Measurements from ENCODE around the gene ELOVL2. TPM values are rescaled to one million over a fixed set of nuclear protein-coding genes. Genes with fewer than 3 reads are reported as not detected.
"Not testable (repeated sequence)": the region's sequence is repeated elsewhere in the genome, so short reads cannot be mapped to it uniquely, and the experiment has no call there.

Gene ELOVL2, protein sequence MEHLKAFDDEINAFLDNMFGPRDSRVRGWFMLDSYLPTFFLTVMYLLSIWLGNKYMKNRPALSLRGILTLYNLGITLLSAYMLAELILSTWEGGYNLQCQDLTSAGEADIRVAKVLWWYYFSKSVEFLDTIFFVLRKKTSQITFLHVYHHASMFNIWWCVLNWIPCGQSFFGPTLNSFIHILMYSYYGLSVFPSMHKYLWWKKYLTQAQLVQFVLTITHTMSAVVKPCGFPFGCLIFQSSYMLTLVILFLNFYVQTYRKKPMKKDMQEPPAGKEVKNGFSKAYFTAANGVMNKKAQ
- total RNA-seq = not detected

DNA sequence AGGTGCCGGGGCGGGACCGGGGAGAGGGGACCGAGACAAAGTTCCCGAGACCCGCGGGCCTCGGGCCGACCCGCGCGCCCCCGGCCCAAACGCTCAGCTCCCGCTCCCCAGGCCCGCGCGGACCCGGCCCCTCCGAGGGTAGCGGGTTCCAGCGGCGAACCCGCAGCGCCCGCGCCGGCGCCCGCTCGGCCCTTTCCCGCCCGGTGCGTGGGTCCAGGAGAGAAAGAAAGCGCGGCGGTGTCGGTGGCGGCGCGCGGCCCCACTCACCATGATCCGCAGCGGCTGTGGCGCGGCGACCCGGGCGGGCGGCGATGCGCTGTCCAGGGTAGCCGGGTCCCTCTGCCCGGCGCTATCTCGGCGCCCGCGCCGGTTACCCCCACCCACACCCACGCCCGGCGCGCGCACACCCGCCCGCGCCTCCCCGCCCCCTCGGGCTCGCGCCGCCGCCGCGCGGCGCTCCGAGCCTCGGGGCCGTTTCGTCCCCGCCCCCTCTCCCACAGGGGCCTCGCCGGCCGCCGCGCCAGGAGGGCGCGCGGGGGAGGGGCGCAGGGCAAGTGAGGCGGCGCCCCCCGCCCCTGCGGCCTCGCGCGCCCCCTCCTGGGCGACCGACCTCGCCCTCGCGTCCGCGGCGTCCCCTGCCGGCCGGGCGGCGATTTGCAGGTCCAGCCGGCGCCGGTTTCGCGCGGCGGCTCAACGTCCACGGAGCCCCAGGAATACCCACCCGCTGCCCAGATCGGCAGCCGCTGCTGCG, at the start of gene ELOVL2:
ELOVL2 (minus strand) TSS at position 345 of the 751 bp plus-strand sequence; CDS start at position 270, 75 bp downstream.
- peak in 2 of 3 donors; percentile 64 to 66 for DNase-seq (ENCODE audit: low read depth in 2 of 3, low spot score in 2 of 3)

DNA sequence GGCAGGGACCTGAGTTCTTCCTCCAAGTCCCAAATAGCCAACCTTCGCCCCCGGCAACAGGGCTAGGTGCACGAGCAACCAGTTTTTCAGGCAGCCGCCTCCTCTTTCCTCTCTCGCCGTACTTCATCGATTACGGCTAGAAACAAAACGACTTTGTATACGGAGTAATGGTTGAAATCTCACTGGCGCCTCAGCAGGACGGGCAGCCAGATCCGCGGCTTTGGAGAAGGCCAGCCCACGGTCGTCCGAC, 49.2 kb upstream of the ELOVL2 start:
- no peak for DNase-seq (ENCODE audit: low read depth in 2 of 3, low spot score in 2 of 3)

DNA sequence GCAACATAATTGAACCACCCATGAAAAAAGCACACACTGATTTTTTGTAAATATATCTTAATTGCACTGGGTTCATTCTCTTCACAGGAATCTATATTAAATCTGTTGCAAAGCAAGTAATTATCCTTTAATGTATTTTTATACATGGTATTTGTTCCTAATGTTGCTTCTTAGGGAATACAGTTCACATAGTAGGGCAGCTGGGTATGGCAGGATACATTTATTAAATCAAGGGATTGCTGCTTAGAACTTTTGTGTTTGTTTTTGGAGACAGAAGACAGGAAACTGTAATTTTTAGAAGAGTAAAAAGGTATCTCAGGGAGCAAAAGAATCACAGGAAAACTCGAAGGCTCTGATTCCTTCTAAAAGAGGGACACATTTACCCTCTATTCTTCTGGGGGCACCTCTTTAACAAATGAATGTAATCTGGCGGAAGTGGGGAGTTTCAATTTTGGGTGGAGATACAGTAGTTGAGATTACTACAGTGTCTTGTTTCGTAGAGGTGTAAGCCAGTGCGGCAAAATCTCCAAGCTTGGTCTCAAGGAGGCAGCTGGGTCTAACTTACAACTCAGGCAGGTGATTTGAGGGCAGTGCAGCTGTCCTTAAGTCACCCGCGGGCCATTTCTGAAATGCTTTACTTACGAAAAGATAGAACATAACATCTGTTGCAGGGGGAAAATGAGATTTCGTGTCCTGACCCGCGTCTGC, 48.7 kb upstream of the ELOVL2 start:
- DNase-seq (ENCODE audit: low read depth in 2 of 3, low spot score in 2 of 3) = no peak

DNA sequence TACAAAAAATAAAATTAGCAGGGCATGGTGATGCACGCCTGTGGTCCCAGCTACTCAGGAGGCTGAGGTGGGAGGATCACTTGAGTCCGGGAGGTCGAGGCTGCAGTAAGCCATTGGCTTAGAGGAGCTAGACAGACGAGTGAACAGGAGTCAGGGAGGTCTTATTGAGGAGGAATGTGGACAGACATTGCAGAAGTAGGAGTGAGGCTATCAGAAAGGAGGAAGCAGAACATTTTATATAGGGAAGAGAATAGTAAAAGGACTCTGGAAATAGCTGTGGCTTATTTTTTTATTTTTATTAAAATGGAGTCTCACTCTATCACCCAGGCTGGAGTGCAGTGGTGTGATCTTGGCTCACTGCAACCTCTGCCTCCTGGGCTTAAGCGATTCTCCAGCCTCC, 47.0 kb upstream of the ELOVL2 start:
- not testable (repeated sequence) for DNase-seq (ENCODE audit: low read depth in 2 of 3, low spot score in 2 of 3)

DNA sequence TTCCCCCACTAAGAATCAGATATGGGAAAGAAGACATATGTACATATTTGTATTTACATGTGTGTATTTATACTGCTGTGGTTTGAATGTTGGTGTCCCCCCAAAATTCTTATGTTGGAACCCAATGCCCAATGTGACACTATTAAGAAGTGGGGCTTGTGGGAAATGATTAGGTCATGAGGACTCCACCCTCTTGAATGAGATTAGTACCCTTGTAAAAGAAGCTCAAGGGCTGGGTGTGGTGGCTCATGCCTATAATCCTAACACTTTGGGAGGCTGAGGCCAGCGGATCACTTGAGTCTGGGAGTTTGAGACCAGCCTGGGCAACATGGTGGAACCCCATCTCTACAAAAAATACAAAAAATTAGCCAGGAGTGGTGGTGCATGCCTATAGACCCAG, 45.6 kb upstream of the ELOVL2 start:
- DNase-seq (ENCODE audit: low read depth in 2 of 3, low spot score in 2 of 3) = no peak

DNA sequence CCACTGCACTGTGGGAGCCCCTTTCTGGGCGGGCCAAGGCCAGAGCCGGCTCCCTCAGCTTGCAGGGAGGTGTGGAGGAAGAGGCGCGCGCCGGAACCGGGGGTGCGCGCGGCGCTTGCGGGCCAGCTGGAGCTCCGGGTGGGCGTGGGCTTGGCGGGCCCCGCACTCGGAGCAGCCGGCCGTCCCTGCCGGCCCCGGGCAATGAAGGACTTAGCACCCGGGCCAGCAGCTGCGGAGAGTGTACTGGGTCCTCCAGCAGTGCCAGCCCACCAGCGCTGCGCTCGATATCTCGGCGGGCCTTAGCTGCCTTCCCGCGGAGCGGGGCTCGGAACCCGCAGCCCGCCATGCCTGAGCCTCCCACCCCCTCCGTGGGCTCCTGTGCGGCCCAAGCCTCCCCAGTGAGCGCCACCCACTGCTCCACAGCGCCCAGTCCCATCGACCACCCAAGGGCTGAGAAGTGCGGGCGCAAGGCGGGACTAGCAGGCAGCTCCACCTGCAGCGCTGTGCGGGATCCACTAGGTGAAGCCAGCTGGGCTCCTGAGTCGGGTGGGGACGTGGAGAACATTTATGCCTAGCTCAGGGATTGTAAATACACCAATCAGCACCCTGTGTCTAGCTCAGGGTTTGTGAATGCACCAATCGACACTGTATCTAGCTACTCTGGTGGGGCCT, 43.2 kb upstream of the ELOVL2 start:
- DNase-seq (ENCODE audit: low read depth in 2 of 3, low spot score in 2 of 3) = not testable (repeated sequence)

DNA sequence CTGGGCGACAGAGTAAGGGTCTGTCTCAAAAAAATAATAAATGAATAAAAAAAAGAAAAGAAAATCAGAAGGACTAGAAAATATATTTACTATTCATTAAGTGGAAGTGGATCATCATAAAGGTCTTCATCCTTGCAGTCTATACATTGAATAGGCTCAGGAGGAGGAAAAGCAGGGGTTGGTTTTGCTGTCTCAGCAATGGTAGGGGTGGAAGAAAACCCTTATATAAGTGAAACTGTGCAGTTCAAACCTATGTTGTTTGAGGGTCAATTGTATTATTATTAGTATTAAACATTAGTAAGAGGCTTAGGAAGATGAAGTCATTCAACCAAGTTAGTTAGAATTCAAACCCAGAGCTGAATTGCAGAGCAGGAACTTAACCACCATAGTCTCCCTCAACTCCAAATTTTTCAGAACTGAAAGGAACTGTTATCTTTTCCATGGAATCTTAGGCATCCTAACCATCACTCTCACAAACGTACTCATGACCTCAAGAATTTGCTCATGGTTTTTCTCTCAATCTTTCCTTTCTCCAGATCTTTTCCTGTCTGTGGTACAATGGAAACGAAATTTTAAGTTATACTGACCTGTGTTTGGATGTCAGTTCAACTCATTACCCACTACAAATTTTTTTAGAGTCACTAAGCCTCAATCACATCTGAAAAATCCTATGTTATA, 41.8 kb upstream of the ELOVL2 start:
- DNase-seq (ENCODE audit: low read depth in 2 of 3, low spot score in 2 of 3) = no peak

DNA sequence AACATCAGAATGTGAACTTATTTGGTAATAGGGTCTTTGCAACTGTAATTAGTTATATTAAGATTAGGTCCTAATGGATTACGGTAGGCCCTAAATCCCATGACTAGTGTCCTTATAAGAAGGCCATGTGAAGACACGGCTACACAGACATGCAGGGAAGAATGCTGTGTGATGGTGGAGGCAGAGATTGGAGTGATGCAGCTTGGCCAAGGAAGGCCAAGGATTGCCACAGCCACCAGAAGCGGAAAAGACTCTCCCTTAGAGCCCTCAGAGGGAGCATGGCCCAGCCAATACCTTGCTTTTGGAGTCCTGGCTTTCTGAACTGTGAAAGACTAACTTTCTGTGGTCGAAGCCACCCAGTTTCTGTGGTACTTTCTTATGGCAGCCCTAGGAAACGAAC, 39.9 kb upstream of the ELOVL2 start:
- DNase-seq (ENCODE audit: low read depth in 2 of 3, low spot score in 2 of 3) = no peak

DNA sequence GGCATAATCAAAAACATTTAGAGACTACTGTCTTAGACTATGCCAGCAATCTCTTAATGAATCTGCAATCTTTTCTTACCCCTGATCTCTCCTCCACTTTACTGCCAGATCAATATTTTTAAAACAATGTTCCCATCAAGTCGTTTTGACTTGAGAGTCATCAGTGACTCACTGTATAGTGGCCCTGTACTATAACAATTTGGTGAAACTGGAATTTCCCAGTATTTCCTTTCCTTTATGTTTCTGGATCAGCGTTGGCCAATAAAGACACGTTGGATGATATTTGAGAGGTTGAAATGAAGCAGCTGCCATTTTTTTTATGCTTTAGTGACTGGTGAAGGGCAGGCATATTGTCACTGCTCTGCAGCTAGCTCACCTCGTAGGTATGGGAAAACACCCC, 39.4 kb upstream of the ELOVL2 start:
- no peak for DNase-seq (ENCODE audit: low read depth in 2 of 3, low spot score in 2 of 3)

DNA sequence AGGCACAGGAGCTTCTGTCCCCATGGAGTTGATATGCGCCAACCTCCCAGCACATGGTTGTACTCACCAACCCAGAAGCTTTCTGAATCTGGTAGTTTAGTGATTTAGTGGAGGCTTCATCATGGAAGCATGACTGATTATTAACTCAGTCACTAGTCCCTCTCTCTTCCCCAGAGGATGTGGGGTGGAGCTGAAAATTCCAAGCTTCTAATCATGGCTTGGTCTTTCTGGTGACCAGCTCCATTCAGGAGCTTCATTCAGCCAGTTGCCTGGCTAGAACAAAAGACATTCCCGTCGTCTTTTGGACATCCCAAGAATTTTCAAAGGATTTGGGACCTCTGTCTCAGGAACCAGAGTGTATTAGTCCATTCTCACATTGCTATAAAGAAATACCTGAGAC, 36.2 kb upstream of the ELOVL2 start:
- no peak for DNase-seq (ENCODE audit: low read depth in 2 of 3, low spot score in 2 of 3)

DNA sequence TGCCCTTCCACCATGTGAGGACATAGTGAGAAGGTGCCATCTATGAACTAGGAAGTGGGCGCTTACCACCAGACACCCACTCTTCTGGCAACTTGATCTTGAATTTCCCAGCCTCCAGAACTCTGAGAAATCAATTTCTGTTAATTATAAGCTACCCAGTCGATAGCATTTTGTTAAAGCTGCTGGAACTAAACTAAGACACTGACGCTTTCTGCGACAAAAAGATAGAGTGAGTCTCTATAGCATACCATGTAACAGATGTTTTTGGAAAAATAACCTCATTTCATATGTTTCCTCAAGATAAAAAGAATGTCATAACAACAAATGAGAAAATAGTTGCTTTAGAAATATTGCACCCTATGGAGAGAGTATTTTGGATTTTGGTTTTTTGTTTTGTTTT, 34.2 kb upstream of the ELOVL2 start:
- DNase-seq (ENCODE audit: low read depth in 2 of 3, low spot score in 2 of 3) = peak in 1 of 3 donors; percentile 24

DNA sequence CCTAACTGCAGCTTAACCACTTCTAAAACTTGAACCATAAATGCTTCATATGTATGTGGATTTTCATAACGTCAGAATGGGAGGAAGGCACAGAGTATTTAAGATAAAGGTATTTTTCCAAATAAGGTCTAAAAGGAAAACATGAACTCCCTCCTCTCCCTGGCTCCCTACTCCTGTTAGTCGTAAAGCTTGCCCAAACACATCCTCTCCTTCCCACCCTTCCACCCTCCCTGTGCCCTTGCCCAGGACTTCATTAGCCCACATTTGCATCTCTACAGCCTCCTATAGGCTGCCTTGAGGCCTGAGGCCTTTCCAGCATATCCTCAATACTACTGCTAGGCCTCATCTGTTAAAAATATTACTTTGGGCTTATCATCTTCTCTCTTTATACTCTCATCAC, 32.4 kb upstream of the ELOVL2 start:
- DNase-seq (ENCODE audit: low read depth in 2 of 3, low spot score in 2 of 3) = no peak

DNA sequence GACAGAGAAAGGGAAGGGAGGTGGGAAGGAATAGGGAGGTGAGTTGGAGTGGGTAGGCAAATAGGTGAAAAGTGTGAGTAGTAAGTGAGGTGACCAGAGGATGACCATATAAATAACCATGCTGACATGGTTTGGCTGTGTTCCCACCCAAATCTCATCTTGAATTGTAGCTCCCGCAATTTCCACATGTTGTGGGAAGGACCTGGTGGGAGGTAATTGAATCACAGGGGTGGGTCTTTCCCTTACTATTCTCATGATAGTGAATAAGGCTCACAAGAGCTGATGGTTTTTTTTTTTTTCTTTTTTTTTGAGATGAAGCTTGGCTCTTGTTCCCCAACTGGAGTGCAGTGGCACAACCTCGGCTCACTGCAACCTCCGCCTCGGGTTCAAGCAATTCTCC, 28.0 kb upstream of the ELOVL2 start:
- no peak for DNase-seq (ENCODE audit: low read depth in 2 of 3, low spot score in 2 of 3)

DNA sequence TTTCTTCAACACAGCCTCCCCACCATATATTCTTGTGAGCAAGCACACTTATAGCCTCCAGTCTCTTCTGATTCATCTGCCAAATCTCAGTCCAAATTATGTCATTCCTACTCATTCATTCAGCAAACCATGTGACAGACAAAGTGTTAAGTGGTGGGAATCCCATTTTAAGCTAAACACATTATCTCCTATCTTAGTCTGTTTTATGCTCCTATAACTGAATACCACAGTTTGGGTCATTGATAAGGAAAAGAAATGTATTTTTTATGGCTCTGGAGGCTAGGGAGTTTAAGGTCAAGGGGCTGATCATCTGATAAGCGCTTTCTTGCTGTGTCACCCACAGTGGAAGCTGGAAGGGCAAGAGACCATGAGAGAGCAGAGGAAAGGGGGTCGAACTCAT, 25.7 kb upstream of the ELOVL2 start:
- no peak for DNase-seq (ENCODE audit: low read depth in 2 of 3, low spot score in 2 of 3)

DNA sequence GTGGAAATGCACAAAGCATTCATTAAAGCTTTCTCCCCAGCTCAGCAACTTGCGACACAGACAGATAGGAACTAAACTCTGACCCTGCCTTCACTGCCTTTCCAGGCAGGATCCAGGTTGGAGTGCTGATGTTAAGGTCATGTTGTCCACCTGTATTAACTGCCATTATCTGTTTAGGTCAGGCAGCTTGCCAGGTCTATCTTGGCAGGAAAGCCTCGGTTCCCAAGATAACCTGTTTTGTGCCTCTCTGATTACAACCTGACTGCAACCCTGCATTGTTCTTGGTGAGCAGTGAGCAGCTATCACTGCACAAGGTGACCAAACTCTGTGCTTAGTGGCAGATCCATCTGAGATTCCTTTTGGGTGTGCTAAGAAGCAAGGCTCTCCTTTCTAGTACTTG, 23.2 kb upstream of the ELOVL2 start:
- no peak for DNase-seq (ENCODE audit: low read depth in 2 of 3, low spot score in 2 of 3)

DNA sequence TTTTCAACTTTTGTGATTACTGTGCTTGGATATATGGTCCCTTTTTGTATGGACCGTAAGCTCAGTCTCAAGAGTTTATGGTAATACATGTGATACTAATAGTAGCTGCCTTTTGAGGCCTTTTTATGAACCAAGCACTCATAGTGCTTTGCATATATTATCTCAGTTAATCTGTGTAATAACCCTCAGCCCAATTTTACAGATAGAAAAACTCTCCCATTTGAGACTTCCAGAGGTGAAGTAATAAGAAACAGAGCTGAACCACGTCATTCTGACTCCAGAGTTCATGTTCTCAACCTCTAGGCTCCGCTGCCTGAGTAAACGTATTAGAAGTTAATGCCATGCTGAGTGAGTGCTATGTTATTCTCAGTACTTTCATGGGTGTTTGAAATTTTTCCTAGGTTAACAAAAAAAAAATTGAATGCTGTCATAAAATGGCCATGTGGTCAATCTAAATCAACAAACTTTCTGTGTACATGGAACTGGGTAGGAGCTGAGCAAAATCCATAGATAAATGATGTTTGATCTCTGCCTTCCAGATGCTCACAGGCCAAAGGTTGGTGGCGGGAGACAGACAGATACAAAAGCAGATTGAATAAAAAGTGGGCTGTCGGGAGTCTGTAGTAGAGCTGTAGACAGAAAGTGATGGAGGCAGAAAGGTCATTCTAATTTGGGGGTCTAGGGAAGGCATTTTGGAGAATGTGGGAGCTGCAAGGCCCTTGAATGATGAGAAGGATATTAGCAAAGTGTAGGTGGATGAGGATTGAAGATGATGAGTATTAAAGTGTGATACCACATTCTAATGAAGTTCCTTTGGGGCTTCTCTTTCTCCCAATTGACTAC, 22.6 kb upstream of the ELOVL2 start:
- DNase-seq (ENCODE audit: low read depth in 2 of 3, low spot score in 2 of 3) = no peak

DNA sequence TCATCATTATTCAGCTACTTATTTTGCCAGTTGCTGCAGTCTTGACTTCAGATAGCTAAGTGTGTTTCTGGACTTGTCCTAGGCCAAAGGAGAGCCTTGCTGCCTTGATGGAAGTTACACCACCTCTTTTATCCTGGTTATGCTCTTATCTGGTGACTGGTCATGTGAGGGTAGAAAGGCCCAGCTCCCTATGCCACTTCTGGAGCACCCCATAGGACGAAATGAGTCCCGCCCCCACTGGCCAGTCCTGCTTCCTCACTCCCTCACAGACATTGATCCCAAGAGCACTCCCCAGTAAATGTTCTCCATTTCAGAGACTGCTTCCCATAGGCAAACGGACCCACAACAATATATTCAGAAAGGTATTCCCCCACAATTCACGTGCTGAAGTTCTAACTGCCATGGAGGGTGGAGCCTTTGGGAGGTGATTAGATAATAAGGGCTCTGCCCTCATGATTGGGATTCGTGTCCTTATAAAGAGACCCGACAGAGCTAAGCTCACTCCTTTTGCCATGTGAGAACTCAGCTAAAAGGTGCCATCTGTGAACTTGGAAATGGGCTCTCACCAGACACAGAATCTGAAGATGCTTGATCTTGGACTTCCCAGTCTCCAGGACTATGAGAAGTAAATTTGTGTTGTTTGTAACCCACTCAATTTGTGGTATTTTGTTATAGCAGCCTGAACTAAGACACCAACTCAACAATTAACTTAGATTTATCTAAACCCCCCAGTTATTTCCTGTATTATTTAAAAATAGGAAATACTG, 21.5 kb upstream of the ELOVL2 start:
- DNase-seq (ENCODE audit: low read depth in 2 of 3, low spot score in 2 of 3) = no peak

DNA sequence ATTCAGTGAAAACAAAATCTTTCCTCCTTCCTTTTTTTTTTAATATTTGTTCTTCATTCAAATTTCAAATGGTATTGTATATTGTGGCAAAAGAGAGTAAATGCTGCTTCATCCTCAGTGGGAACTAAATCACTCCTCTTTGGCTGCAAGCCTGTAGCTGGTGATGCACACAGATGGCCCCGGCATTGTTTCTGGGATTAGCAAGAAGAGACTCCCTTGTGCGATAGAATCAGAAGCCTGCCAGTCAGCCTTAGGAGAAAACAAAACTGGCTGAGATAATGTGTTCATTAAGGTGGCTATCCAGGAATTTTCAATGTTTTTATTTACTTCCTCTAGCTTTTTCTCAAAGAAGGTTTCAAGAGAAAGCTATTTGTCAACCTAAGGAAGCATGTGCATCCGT, 20.7 kb upstream of the ELOVL2 start:
- no peak for DNase-seq (ENCODE audit: low read depth in 2 of 3, low spot score in 2 of 3)

DNA sequence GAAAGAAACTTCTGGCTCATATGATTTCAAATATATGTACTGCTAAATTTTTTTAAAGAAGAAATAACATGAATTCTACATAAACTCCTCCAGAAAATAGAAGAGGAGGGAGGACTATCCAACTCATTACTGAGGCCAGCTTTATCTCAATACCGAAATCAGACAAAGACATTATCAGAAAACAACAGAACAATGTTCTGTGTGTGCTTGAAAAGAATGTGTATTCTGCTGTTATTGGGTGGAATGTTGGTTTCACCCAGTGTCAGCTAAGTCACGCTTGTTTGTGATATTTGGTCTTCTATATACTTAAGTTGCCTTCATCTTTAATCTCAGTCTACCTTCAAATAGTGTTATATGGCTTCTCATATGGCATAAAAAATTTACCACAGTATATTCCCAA, 18.6 kb upstream of the ELOVL2 start:
- DNase-seq (ENCODE audit: low read depth in 2 of 3, low spot score in 2 of 3) = no peak

Measured in hematopoietic multipotent progenitor cell (in vitro differentiated cells).